GM19467 (cell line): Measurements from ENCODE around the gene UNCX.
"Not testable (repeated sequence)": the region's sequence is repeated elsewhere in the genome, so short reads cannot be mapped to it uniquely, and the experiment has no call there.

ENCODE experiments used
- ATAC-seq: cut with Tn5 transposase; IDR thresholded peaks from one replicate; pipeline ENCODE4 v1.9.1; 2021; ENCODE audit warnings: mild to moderate bottlenecking, moderate library complexity; ENCODE audit not compliant: unreplicated experiment

The UNCX gene

DNA sequence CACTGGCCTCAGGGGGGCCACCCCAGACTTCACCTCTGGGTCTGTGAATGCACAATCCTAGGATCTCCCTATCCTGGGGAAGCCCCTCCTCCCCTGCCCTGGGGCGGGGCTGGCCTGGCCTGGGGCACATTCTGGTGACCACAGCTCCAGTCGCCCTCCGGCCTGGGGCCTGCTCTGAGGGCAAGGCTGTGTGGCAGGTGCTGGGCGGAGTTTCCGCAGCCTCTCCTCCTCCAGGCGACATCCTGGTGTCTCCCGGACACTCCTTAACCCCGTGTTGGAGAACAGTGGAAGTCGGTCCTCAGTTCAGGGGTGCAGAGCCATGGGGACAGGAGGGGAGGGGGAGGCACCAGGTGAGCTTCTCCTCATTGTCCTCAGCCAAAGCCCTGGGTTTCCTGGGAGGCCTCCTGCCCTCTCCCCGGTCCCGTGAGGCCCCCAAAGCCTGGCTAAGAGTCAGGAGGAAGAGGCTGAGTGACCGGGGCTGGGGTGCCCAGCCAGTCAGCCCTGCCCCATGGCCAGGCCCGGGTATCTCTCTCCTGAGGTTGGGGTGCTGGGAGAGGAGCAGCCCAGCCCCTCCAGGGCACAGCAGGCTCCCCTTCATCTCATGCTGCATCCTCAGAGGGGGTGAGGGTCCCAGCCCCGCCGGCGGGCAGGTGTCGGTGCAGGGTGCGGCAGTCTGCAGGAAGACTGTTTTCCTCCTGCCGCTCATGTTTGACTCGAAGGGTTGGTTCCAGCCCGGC is 22.6 kb downstream of the UNCX start:
- no peak for ATAC-seq

DNA sequence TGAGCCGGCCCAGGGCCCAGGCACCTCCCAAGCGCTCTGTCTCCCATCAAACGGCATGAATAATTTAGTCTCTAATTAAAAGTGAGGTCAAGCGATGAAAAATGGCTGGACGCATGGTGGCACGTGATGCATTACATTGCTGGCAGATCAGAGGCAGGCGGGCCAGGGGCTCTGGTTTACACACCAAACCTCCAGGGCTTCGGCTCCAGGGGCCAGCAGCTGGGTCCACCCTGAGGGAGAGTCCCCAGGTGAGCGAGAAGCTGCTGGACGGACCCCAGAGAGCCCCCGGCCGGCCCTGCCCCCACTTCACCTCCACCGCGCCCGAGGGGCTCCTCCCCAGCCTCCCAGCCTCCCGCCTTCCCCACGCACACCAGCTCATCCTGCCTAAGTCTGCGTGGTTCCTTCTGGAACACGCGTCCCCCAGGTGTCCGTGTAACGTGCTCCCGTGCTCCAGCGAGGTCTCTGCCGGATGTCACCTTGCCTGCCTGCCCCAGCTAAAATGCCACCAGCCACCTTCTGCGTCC is 23.2 kb downstream of the UNCX start:
- no peak for ATAC-seq

DNA sequence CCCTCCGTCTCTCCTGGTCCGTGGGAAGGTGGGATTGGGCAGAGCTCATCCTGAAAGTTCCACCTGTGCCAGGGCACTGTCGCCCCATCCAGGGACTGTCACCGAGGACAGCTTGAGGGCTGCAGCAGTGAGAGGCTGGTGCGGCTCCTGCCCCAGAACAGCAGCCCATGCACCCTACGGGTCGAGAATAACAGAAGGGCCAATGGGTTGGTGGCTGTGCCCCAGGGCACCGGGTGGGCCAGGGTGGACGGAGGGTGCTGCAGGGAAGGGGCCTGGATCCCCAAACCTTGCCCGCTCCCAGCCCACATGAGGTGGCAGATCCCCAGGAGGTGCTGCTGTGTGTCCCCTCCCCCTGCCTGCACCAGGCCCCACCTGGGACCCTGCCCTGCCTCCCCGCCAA is 23.9 kb downstream of the UNCX start:
- ATAC-seq = no peak

DNA sequence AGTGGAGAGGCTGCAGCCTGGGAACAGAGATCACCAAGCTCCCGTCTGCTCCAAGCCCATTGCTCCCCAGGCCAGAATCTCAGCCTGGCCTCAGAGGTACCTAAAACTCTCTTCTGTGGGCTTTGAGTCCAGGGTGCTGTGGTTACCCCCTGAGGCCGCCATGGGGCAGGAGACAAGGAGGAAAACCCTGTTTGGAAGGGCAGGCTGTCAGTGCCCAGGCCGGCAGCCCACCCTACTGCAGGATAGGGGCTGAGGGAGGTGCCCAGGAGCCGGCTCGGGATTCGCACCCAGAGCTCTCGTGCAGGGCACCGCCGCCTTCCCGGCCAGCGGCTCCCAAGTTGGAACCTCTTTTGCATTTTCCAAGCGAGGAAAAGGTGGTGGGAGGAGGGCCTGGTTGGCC is 24.5 kb downstream of the UNCX start:
- ATAC-seq = no peak

DNA sequence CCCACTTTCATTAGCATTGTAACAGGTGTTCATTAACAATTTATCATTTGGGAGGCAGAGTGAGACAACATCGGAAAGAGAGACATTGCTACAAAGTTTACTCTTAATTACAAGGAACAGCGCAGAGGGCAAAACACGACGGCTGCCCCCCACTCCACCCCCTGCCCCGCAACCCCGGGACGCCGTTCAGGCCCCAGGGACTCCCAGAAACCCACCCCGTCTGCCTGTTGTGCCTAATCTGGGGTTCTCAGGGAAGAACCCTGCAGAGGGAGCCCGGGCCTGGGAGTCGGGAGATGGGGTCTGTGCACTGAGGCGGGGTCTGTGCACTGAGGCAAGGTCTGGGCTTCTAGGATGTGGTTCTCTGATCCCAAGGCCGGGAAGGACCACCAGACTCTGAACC is 25.2 kb downstream of the UNCX start:
- no peak for ATAC-seq

DNA sequence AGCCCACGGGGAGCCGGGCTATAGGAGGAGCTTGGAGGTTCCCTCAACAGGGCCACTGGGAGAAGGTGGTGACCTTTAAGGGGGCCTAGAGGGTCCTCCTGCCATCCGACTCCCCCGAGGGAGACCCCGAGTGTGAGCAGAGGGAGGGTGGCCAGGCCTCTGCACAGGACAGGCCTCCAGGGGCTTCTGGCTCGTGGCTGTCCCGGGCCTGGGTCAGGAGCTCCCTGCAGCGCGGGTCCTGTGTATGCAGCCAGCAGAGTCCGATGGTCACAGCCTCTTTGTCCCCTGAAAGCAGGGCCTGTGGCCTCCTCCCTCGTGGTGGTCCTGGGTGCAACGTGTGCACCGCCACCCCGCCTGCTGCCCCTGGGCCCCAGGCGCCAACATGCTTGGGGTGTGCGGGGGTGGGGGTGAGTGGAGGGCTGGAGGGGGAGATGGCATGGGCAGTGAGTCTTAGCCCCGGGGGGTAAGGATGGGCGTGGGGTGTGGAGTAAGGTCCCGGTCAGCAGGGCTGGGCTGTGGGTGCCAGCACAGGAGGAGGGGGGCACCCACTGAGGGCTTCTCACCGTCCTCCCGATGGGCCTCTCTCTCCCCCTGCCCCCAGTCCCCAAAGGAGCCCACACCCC is 27.1 kb downstream of the UNCX start:
- ATAC-seq = no peak

DNA sequence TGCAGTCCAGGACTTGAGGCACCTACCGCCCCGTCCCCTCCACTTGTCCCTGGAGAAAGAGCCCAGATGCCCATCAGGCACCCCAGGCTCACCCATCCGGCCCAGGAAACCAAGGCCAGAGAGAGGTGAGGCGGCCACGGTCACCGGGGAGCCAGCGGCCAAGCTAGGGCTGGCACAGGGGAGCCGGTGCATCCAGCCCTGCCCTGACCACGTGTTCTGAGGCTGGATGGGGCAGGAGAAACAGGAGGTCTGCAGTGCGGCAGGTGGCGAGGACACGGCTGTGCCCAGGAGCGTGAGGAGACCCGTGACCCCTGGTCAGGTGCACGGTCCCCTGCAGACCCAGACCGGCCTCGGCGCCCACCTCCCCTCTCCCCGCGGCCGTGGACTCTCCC is 27.6 kb downstream of the UNCX start:
- ATAC-seq = no peak

DNA sequence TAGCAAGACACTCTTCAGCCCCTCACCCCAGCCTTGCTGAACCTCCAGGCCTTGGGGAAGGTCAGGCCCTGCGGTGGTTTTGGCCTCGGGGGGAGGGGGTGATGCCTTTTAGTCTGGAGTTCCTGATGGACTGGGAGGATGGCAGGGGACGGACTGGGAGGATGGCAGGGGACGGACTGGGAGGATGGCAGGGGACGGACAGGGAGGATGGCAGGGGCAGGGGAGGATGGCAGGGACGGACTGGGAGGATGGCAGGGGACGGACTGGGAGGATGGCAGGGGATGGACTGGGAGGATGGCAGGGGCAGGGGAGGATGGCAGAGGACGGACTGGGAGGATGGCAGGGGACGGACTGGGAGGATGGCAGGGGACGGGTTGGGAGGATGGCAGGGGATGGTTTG is 28.4 kb downstream of the UNCX start:
- not testable (repeated sequence) for ATAC-seq

DNA sequence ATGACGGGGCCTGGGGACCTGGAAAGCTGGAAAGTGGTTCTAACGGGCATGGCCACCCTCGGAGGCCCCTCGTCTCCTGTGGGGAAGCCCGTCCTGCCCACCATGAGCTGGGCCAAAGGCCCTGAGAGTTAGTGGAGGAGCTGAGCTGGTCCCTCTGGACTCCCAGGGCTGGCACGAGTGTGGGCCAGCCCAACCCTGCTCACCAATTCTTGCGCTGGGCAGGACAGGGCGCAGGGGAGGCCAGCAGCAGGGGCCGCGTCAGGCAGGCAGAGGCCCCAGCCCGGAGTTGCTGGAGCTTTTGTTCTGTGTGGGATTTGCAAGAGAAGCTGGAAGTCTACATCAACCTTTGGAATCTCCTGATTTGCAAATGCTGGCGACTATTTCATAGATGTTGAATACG is 29.8 kb downstream of the UNCX start:
- ATAC-seq = no peak

DNA sequence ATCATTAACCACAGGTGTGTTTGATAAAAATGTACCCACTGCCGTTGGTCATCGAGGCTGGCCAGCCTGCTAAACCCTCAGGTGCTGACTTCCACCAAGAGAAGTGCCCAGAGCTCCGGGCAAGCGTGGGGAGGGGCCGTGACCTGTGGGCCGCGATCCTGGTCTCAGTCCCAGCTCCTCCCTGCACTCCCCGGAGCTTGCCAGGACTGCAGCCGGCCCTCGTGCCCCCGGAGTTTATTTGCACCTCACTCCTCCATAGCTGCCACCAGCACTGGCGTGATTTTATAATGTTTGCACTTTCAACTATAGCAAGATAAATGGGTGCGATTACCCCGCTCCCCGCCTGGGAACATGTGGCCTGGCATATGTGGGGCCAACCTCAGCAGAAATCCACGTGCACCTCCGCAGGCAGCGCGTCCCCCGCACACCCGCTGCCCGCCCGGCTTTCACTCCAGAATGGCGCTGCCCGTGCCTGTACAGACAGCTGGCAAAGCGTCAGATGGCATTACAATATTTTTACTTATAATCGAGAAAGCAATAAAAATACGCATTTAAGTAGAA is 30.8 kb downstream of the UNCX start:
- no peak for ATAC-seq

DNA sequence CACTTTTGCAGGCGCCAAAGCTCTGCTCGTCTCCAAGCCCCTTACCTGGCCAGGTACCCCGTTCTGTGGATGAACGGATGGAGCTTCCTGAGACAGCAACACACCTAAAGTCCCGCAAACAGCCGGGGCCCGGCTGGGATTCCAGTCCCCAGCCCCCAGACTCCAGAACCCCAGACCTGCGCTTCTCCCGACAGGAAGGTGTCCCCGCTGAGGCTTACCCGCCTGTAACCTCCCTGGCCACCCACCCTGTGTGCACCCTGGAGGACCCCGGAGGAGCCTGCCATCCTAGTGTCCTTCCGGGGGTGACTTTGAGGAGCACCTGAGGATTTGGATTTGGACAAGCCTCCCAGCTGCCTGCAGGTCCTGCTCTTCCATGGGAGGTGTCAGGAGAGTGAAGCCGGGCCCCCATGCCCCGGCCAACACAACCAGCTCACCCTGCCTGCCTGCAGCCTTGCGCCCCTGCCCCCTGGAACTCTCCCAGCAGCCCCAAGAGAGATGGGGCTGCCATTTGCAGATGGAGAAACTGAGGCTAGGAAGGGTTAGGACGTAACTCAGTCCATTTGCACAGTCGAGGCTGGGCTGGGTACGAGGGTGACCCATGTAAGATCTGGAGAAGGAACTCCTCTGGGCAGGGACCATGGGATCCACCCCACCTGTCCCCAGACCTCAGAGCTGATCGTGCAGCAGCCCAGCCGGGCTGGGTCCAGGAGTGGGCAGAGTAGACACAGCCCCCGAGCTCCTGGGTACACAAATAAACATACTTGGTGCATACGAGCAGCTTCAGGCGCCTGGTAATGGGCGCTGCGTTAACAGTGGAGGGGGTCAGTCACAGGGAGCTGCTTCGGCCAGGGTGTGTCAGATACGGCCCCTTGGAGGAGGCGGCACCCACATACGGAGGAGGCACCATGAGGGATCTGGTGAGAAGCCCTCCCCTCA is 31.9 kb downstream of the UNCX start:
- no peak for ATAC-seq

DNA sequence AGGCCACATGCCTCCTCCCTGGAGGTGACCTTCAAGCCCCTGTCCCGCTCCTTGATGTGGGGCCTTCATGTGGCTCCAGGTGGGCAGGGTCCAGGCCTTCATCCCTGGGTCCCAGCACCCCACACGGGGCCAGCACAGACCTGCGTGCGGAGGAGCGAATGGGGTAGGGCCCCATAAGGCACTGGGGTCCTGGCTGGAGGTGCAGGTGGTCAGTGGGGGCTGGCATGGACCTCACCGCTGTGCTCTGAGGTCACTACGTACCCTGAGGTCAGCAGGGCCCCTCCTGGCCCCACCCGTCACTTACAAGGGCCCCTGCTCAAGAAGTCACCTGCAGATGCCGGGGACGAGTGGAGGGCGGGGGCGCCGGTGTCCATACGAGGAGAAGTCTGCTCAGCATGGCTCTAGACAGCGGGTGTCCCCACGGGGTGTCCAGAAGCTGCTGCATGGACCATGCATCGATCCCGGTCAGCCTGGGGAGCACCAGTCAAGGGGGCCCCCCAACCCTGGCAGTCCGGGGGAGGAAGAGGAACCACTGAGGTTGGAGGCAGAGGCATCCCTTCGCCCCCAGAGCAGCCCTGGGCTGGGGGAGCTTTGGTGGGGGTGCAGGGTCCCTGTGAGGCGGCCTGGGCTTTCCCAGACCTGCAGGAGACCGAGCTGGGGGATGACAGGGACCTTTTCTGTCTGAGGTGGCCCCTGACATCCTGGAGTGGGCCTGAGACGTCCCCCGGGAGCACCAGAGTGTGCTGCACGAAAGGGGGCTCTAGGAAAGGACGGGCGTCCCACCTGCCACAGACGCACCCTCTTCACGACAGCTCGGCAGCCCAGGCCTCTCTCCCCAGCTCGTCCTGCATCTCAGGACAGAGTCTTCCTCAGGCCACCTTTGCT is 34.6 kb downstream of the UNCX start:
- ATAC-seq = no peak

DNA sequence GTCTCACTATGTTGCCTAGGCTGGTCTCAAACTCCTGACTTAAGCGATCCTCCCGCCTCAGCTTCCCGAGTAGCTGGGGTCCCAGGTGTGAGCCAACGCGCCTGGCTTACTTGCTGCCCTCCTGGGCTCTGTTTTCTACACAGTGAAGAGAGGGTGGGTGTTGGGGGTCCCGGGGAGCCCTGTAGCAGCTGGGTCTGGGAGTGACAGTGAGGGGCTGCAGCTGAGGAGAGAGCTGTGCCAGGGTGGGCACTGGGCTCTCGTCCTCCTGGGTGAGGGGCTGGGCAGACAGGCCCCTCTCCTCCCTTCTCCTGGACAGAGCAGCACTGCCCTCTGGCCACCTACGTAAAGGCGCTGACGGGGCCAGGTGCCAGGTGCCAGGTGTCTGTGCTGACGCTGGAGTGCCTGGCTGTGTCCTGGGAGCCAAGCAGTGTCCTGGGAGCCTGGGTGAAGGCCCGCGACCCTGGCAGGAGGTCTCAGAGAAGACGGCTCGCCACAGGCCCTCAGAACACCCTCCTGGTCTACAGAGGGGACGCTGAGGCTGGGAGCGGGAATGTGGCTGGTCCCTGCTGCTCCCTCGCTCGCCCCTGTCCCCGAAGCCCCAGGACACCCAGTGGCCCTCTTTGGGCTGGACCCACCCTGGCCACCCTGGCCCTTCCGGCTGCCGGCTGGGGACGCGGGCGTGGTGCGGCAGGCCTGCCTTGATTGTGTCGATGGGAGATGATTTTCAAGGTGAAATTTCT is 35.6 kb downstream of the UNCX start:
- no peak for ATAC-seq

DNA sequence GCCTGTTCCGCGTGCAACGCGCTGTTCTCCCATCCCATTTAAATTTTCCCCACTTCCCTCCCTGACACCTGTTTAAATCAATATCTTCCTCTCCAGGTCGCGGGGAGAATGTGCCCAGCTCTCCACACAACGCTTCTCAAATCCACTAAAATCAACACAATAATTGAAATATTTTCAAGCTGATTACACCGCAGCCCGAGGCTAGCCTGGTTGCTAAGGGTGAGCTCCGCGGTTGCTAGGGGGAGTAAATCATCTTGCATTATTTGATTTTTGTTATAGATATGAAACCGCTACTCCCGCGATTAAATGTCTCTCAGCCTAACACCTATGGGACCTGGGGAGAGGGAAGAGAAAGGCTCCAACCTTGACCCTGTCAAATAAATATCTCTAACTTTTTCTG is 36.2 kb downstream of the UNCX start:
- ATAC-seq = no peak

DNA sequence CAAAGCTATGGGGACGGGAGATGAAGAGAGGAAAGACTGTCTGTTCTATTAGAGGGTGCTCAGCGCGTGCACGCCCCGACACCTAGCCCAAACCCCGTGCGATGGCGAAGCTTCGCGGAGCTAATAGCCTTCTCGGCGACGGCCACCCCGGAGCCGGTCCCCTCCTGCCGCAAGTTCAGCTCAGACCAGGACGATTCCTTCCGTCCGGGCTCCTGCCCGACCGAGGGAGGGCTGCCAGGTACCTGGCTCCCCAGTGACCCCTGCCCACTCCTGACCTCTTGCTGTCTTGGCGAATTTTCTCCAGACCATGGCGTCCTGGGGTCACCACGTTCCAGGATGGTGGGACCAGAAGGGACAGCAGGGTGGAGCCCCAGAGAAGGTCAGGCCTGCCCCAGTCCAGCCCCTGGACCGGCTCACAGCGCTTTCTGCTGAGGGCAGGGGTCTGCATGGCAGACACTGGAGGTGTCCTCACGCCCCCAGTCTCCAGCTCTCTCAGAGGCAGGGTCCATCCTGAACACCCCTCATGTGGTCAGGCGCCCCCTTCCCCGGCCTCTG is 36.7 kb downstream of the UNCX start:
- no peak for ATAC-seq

DNA sequence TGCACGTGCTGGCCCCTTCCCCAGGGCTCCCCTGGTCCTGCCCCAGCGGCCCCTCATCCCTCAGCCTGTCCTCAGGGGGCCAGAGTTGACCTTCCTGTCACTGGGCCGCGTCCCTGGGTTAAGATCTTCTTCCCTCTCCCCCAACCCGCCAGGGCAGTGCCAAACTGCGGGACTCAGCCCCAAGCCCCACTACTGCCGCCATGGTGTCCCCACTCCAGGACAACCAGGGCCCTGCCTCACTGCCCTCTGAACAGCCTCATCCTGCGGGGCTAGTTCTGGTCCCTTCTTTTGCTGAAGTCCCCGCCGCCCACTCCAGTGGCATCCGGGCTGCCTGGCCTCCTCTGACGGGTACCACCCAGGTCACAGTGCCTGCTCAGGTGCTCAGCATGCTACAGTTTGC is 37.5 kb downstream of the UNCX start:
- no peak for ATAC-seq

DNA sequence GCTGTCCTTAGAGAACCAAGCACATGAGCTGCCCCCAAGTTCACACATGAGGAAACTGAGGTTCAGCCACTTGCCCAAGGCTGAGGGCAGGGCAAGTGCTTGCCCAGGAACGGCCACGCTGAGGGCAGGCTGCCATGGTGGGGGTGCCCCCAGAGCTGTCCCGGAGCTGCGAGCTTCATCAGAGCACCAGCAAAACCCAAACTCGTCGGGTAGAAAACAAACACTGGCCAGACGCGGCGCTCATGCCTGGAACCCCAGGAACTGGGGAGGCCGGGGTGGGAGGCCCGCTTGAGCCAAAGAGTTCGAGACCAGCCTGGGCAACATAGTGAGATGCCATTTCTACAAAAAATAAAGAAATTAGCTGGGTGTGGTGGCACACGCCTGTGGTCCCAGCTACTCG is 38.4 kb downstream of the UNCX start:
- no peak for ATAC-seq

DNA sequence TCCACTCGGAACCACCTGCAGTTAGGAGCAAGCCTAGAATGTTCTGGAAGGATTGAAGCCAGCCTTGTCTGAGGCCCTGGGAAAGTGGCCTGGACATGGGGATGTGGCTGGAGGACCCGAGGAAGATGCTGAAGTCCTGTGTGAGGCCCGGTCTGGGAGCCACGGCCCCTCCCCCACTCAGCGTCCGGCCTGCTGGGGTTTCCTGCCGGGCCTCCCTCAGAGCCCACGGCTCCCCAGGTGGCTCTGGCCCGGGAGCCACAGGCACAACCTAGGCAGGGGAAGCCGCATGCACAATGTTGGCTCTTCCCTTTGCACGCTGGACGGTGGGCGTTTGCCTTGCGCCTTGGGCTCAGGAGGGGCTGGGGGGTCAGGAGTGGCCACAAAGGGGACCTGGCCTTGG is 39.0 kb downstream of the UNCX start:
- no peak for ATAC-seq

DNA sequence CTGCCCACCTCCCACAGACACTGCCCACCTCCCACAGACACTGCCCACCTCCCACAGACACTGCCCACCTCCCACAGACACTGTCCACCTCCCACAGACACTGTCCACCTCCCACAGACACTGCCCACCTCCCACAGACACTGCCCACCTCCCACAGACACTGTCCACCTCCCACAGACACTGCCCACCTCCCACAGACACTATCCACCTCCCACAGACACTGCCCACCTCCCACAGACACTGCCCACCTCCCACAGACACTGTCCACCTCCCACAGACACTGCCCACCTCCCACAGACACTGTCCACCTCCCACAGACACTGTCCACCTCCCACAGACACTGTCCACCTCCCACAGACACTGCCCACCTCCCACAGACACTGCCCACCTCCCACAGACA is 39.5 kb downstream of the UNCX start:
- not testable (repeated sequence) for ATAC-seq
